ENCODE measurements around the gene ALDH3B2.
"Not testable (repeated sequence)": the region's sequence is repeated elsewhere in the genome, so short reads cannot be mapped to it uniquely, and the experiment has no call there.

The ALDH3B2 gene

DNA sequence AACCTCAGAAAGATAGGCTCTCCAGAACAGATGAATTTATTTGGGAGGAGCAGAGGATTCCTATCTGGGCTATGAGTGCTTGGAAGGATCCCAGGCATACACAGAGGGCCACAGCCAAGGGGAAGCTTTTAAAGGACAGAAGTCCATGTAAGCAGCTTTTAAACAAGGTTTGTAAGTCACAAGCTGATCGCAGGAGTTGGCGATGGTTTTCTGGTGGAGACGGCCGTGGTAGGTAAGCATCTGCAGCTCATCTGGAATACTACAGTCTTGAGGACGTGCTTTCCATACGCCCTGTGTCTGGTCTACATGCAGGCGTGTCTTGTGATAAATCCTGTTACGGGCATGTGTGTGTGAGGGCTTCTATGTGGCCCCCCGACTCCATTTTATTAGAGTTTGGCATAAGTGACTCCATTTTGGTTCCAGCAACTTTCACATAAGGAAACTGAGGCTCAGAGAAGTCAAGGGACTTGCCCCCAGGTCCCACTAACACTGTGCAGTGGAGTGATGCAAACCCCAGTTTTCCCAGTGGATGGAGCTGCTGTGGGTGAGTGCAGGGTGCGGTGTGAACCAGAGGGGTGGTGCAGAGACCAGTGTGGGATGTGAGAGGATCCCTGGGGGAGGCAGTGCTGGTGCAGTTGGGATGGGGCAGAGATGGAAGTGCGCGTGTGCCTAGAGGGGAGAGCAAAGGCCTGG lies 12.1 kb downstream of the ALDH3B2 start:
- no peak for DNase-seq (ENCODE audit: low read depth)

- not testable (repeated sequence) for DNase-seq (ENCODE audit: low read depth)
These were observed 13.7 kb downstream of the ALDH3B2 start for GRCh38 chr11:67660752-67661151.

GRCh38 chr11:67659651-67660165 lies 14.7 kb downstream of the ALDH3B2 start:
- DNase-seq (ENCODE audit: low read depth), result not testable (repeated sequence)

GRCh38 chr11:67657300-67657699 lies 17.1 kb downstream of the ALDH3B2 start:
- no peak for DNase-seq (ENCODE audit: low read depth)

- DNase-seq (ENCODE audit: low read depth), result peak; percentile 19
These were observed 18.0 kb downstream of the ALDH3B2 start for GRCh38 chr11:67656278-67656922.

DNA sequence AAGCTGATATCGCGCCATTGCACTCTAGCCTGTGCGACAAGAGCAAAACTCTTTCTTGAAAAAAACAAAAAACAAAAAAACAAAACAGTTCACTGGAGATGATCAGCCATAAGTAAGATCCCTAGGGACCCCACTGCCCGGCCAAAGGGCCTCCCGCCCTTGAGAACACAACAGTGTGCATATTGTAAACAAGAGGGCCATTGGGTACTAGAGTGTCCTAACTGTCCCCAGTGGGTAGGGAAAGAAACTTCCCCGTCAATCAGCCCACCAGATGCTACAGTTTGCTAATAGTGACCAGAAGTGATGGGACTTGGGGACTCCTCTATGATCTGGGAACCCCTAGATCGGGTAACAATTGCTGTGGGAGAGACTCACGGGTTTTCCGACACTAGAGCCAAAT lies 20.2 kb downstream of the ALDH3B2 start:
- no peak for DNase-seq (ENCODE audit: low read depth)

DNA sequence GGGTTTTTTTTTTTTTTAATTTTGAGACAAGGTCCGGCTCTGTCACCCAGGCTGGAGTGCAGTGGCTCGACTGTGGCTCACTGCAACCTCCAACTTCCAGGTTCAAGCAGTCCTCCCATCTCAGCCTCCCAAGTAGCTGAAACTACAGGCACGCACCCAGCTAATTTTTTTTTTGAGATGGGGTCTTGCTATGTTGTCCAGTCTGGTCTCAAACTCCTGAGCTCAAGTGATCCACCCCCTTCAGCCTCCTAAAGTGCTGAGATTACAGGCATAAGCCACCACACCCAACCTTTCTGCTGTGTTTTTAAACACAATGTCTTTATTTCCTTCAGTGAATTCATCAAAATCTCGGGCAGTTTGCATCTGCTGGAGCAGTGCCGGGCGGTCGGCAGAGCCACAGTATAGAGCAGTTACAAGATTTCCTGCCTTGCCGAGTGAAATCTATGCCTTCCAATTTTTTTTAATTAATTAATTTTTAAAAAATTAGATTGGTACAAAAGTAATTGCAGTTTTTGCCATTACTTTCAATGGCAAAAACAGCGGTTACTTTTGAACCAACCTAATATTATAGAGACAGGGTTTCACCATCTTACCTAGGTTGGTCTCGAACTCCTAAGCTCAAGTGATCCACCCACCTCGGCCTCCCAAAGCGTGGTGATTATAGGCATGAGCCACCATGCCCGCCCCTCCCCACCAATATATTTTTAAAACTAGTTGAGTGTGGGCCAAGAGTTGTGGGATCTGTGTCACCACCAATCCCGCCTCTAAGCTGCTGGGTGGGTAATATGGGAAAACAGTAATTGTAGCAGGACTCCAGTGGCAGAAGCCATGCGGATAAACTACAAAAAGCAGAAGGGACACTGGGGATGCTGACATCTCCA lies 21.2 kb downstream of the ALDH3B2 start:
- no peak for DNase-seq (ENCODE audit: low read depth)

GRCh38 chr11:67651976-67652781 lies 22.2 kb downstream of the ALDH3B2 start:
- DNase-seq (ENCODE audit: low read depth), result no peak

DNA sequence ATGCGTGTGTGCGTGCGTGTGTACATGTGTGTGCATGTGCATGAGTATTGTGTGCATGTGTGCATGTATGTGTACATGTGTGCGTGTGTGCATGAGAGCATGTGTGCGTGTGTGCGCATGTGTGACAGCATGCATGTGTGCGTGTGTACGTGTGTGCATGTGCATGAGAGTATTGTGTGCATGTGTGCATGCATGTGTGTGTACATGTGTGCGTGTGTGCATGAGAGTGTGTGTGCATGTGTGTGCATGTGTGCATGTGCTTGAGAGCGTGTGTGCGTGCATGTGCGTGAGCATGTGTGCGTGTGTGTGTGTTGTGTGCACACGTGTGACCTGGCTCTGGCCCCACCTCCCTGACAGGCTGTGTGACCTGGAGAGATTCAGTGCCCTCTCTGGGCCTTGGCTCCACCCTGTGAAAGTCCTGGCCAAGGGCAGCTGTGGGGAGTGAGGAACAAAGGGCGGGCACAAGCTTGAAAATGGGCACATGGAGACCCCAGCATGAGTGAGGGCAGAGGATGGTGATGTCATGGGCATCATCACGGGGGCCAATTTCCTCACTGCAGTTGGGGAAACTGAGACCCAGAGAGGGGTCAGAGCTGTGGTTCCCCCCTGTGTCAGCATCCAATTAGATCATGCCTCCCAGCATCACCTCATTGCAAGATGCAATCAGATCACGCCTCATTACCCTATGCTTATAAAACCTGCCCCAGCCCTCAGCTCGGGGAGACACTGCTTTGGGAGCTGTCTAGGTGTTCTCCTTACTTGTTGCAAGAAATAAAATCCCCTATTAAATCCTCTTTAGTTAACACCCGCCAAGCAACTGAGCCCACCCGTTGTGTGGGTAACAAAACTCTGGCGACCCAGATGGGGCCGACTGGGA lies 24.6 kb downstream of the ALDH3B2 start:
- DNase-seq (ENCODE audit: low read depth), result no peak

- no peak for DNase-seq (ENCODE audit: low read depth)
These were observed 25.4 kb downstream of the ALDH3B2 start for GRCh38 chr11:67648796-67649613.

DNA sequence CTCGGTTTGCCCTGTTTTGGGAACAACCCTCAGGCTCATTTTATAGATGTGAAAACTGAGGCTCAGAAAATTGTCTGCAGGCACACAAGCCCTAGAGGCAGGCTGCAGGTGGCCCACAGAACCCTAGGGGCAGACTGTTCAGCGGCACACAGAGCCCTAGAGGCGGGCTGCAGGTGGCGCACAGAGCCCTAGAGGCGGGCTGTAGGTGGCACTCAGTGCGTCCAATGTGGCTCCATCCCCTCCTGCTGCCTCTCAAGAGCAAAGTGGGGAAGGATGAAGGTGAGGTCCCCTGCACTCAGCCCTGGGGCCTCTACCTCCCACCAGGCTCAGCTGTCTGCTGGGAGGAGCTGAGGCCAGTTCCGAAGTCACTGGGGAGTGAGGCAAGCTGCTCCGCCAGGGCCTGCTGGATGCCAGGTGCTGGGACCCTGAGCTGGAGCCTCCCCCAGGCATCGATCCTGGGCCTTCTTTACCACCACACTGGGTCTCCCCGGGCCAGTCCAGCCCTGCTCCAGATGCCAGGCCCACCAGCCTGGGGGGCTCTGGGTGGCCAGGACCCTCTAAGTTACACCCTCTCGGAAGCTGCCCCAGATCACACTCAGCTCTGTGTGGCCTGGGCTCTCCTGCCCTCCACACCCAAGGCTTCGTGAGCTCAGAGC lies 26.2 kb downstream of the ALDH3B2 start:
- DNase-seq (ENCODE audit: low read depth), result no peak

DNA sequence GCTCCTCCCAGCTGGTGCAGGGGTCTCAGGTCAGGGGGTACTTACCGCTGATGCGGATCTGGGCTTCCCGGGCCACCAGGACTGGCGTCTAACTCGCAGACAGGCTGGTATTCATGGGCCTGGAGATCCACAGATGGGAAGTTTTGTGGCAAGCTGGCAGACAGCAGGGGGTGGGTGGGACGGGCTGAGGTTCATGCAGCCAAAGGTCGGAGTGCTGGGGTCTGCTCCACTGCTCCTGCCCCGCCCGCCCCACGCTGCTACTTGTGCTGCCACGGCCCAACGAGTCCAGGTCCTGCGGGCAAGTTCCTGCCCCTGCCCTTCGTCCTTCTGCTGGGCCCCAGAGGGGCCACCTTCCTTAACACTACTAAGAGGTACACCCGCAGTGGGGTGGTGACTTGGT lies 27.0 kb downstream of the ALDH3B2 start:
- DNase-seq (ENCODE audit: low read depth), result no peak

DNA sequence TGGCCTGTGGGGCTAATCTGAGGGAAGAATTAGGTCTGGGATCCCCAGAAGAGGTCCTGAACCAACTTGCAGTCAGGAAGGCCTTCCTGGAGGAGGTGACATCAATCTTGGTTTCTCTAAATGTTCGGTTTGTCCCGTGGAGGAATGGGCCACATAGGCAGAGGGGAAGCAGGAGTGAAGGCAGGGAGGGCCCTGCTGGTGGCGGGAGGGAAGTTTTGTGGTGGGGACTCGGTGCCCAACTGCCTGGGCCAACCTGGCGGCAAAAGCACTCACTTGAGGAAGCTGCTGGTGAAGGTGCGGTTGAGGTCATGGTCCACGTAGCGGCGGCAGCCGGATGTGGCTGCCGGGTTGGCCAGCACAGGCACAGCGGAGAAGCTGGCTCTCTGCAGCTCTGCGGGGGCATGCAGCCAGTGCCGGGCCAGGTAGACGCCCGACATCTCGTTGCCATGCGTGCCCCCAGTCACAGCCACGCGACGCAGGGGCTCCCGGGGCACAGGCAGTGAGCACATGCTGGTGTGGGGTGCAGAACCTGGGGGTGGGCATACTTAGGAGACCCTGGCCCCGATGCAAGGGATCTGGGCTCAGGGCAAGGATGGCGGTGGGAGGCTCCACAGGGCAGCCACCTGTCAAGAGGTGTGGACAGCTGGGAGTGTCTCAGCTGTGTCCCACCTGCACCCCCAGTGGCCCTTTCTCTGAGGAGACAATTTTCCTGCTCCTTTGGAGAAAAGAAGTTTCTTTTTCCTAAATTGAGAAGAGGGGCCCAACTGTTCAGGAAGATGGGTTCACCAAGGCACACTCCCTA lies 27.7 kb downstream of the ALDH3B2 start:
- no peak for DNase-seq (ENCODE audit: low read depth)

- DNase-seq (ENCODE audit: low read depth), result no peak
These were observed 28.6 kb downstream of the ALDH3B2 start for GRCh38 chr11:67645521-67646461.

GRCh38 chr11:67644472-67645418 lies 29.7 kb downstream of the ALDH3B2 start:
- no peak for DNase-seq (ENCODE audit: low read depth)

- peak; percentile 19 for DNase-seq (ENCODE audit: low read depth)
These were observed 30.4 kb downstream of the ALDH3B2 start for GRCh38 chr11:67644042-67644441.

Measured in amniotic epithelial cell (primary cell).